Right lobe of liver (tissue), 6 donors: Measurements from ENCODE around the gene RHOT2. TPM values are rescaled to one million over a fixed set of nuclear protein-coding genes. Genes with fewer than 3 reads are reported as not detected.
A peak's percentile ranks its signal among the peaks of the same experiment; 100 is the strongest.

Experiments
- ATAC-seq, 4 donors: fragments of 200-7000 bp; cut with Tn5 transposase; one replicate each; pipeline ENCODE4 v1.9.1; 2020; ENCODE audit warnings: mild to moderate bottlenecking in 4 of 4, moderate library complexity in 4 of 4
- DNase-seq, 3 donors: peaks; one replicate each; pipeline ENCODE4 v3.0.0-alpha.2; 2020
- H3K27ac ChIP-seq, 3 donors: fragments of 200-600 bp; one replicate each; pipeline ENCODE4 v1.8.0; 2022
- H3K27me3 ChIP-seq, 2 donors: fragments of 200-600 bp; one replicate each; pipeline ENCODE4 v1.8.0; 2022
- H3K36me3 ChIP-seq, 4 donors: fragments of 200-600 bp; sonication (generic) in 1 of 4; one replicate each; pipeline versions ENCODE4 v1.5.1 to v1.8.0; 2017 to 2022; ENCODE audit warnings: control low read depth in 1 of 4
- H3K4me1 ChIP-seq, 4 donors: fragments of 200-600 bp; sonication (generic) in 1 of 4; one replicate each; pipeline versions ENCODE4 v1.5.1 to v1.8.0; 2017 to 2022; ENCODE audit warnings: control low read depth in 1 of 4
- H3K4me3 ChIP-seq, 3 donors: fragments of 200-600 bp; one replicate each; pipeline ENCODE4 v1.8.0; 2022
- H3K9me3 ChIP-seq, 4 donors: fragments of 200-600 bp; sonication (generic) in 1 of 4; one replicate each; pipeline versions ENCODE4 v1.5.1 to v1.8.0; 2017 to 2022; ENCODE audit warnings: control low read depth in 1 of 4
- CTCF ChIP-seq, 4 donors: fragments of 200-600 bp in 3 of 4; fragments of 450-650 bp in 1 of 4; IDR thresholded peaks; one replicate each; pipeline versions ENCODE4 v1.5.1 to v1.8.0; 2016 to 2022; ENCODE audit warnings: antibody characterized with exemption in 4 of 4, mild to moderate bottlenecking in 2 of 4
- POLR2A ChIP-seq: fragments of 450-650 bp; IDR thresholded peaks from one replicate; pipeline ENCODE4 v1.6.1; 2017; ENCODE audit warnings: antibody characterized with exemption, mild to moderate bottlenecking
- WGBS: methylation state at CpG from one replicate; pipeline ENCODE4 v1.1.6; 2018; ENCODE audit warnings: low coverage, low lambda C conversion rate; ENCODE audit not compliant: insufficient coverage; ENCODE audit errors: missing lambda C conversion rate; 5-methylcytosine and 5-hydroxymethylcytosine counted together
- intact Hi-C, 2 donors: fragments of 100-400 bp; cut with DNase I; formaldehyde crosslinking; loops; one replicate each; pipeline versions ENCODE4 v1.11.2 to v1.14.1; 2022
- total RNA-seq, 6 experiments: library from RNA; depleted of rRNA in 2 of 6; stranded (reverse); fragments of >200 nt in 2 of 6; fragmentation: NEBNext Ultra II Directional in 3 of 6; extraction: Animal tissue kit (Norgen Biotek cat#: 25700) in 3 of 6; gene quantifications; one replicate each; pipeline versions ENCODE4 v1.1.0 to v1.2.4, GENCODE V29; 2016 to 2023
- donor health status: DM: no; HTN: yes; CAD: no.
- donor health status: DM: no; HTN: no; CAD: no.
- donor health status: DM: no; HTN: no; CAD: no.
- donor health status: DM: no; HTN: yes; CAD: no.
- donor health status: DM: no; HTN: yes; CAD: no.

Gene RHOT2
- total RNA-seq, 6 experiments from 2014 or later, result 28.5 to 44.8 (median 40.3) TPM

DNA sequence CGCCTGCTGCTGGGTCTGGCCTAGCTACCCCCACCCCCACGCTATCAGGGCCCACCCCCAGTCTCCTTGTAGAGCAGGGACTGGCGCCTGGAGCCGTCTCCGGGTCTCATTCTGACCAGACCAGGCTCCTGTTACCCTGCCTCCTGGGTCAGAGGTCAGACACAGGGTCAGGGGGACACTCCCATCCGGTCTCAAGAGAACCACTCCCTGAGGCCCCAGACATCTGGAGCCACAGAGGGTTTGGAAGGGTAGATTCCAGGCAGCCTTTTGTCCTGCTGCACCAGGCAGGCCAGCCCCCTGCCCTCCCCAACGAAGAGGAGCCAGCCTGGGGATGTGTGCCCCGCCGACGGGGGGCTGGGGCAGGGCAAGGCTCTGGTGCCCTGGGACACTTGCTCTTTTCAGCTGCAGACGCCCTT is 38.1 kb upstream of the RHOT2 start:
- H3K4me3 ChIP-seq, result no peak overlapping the region
- H3K27me3 ChIP-seq, result no peaks in the 10 kb centered on the region
- peak overlapping the region in 2 of 3 donors; percentile 44 to 70 for H3K27ac ChIP-seq
- no peaks in the 10 kb centered on the region for H3K9me3 ChIP-seq
- no peak for ATAC-seq
- H3K4me1 ChIP-seq, result peaks cover 0 to 41% (median 27%) of the 10 kb centered on the region in 4 donors
- WGBS, result 40% methylated on average over 1 of the region's 11 CpGs
- DNase-seq, result no peak
- H3K36me3 ChIP-seq, result peaks cover 0 to 9% (median 0%) of the 10 kb centered on the region in 4 donors
- no peak for TF ChIP-seq POLR2A
- TF ChIP-seq CTCF (IDR thresholded peaks at IDR 0.05), result no peak
- intact Hi-C loops, result loop anchor here in 1 of 2 donors (10.0 kb wide), 1 partner anchor 45 kb away; no protein-coding TSS in a partner anchor

DNA sequence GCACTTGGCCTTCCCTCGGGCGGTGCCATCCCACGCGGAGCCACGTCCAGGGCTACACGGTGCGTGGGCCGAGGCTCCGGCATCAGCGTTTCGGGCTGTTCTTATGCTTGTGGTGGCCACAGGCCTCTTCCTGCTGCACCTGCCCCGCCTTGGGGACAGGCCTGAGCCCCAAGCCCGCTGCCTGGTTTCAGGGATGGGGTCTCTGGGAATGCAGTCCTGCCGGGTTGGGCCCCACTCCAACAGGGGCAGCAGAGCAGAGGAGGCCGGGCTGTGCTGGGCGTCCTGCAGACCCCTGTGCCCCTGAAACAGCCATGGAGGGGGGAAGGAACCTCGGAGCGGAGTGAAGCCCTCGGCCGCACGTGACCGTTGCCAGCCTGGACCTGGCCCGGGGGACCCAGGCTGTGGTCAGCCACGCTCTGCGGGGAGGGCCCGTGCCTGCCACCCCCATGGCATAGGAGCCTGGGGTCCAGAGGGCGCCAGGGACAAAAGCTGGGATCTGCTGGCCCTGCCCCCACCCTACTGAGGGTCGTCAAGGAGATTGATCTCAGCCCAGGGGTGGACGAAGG is 37.6 kb upstream of the RHOT2 start:
- H3K36me3 ChIP-seq, result peaks cover 0 to 8% (median 0%) of the 10 kb centered on the region in 4 donors
- peak overlapping the region in 2 of 3 donors; percentile 44 to 70 for H3K27ac ChIP-seq
- ATAC-seq (peak in 1 of 4 donors; percentile 1), DNase-seq (peak in 1 of 3 donors; percentile 50)
- TF ChIP-seq CTCF (IDR thresholded peaks at IDR 0.05) (no peak), POLR2A (no peak)
- peaks cover 0 to 45% (median 27%) of the 10 kb centered on the region in 4 donors for H3K4me1 ChIP-seq
- H3K9me3 ChIP-seq, result no peaks in the 10 kb centered on the region
- H3K4me3 ChIP-seq, result no peak overlapping the region
- intact Hi-C loops, result loop anchor here in 1 of 2 donors (10.0 kb wide), 1 partner anchor 46 kb away; no protein-coding TSS in a partner anchor
- 33% methylated on average over 2 of the region's 29 CpGs for WGBS
- no peaks in the 10 kb centered on the region for H3K27me3 ChIP-seq

GRCh38 chr16:630815-631405 is 37.0 kb upstream of the RHOT2 start, which contains the start of gene WFIKKN1:
Gene WFIKKN1 (plus strand): TSS chr16:630985. CDS start chr16:631254, 269 bp downstream.
- TF ChIP-seq CTCF (IDR thresholded peaks at IDR 0.05) (no peak), POLR2A (no peak)
- Histone ChIP-seq H3K27me3 (no peaks in the 10 kb centered on the region), H3K4me3 (no peak within 1 kb of the TSS), H3K4me1 (peaks cover 0 to 49% (median 27%) of the 10 kb centered on the region in 4 donors), H3K27ac (peak within 1 kb of the TSS in 2 of 3 donors; percentile 44 to 70), H3K36me3 (peaks cover 0 to 3% (median 0%) of the 10 kb centered on the region in 4 donors), H3K9me3 (no peaks in the 10 kb centered on the region)
- 10% methylated on average over 2 of the region's 23 CpGs for WGBS
- ATAC-seq (peak; percentile 0 to 12 (median 4)), DNase-seq (peak; percentile 58 to 72 (median 69))
- intact Hi-C loops, result loop anchor here in 1 of 2 donors (10.0 kb wide), 1 partner anchor 46 kb away; no protein-coding TSS in a partner anchor

- Histone ChIP-seq H3K27me3 (no peaks in the 10 kb centered on the region), H3K9me3 (no peaks in the 10 kb centered on the region), H3K36me3 (no peaks in the 10 kb centered on the region), H3K4me3 (no peak overlapping the region), H3K4me1 (peaks cover 0 to 49% (median 27%) of the 10 kb centered on the region in 4 donors), H3K27ac (no peak overlapping the region)
- TF ChIP-seq CTCF (IDR thresholded peaks at IDR 0.05) (no peak), POLR2A (no peak)
- 62% methylated on average over 9 of the region's 9 CpGs for WGBS
- no peak for ATAC-seq
- DNase-seq, result no peak
- intact Hi-C loops, result loop anchor here in 1 of 2 donors (10.0 kb wide), 1 partner anchor 47 kb away; no protein-coding TSS in a partner anchor
Measured at GRCh38 chr16:631808-632358, 36.0 kb upstream of the RHOT2 start.
